Effector memory CD8-positive, alpha-beta T cell (primary cell): ENCODE results near the gene ZNF695.

Source experiments
- ATAC-seq: fragments of 150-1000 bp; cut with Tn5 transposase; replicated peaks from 2 replicates; pipeline ENCODE4 v1.10.0; 2021; ENCODE audit warnings: mild to moderate bottlenecking, moderate library complexity
- DNase-seq, 3 experiments: peaks; one replicate each; pipeline ENCODE4 v3.0.0; 2021
- H3K27ac Mint-ChIP-seq, 2 donors: one replicate each; pipeline ENCODE4 v1.8.0; 2022; ENCODE audit warnings: mild to moderate bottlenecking in 2 of 2, mixed read lengths in 2 of 2, moderate library complexity in 2 of 2
- H3K27me3 Mint-ChIP-seq, 2 donors: one replicate each; pipeline ENCODE4 v1.8.0; 2022; ENCODE audit warnings: mixed read lengths in 2 of 2
- H3K36me3 Mint-ChIP-seq: one replicate; pipeline ENCODE4 v1.8.0; 2022; ENCODE audit warnings: mild to moderate bottlenecking, moderate library complexity, mixed read lengths; ENCODE audit not compliant: insufficient read depth
- H3K4me1 Mint-ChIP-seq, 2 donors: one replicate each; pipeline ENCODE4 v1.8.0; 2022; ENCODE audit warnings: low read depth in 2 of 2, mixed read lengths in 2 of 2
- H3K4me3 Mint-ChIP-seq, 2 donors: one replicate each; pipeline ENCODE4 v1.8.0; 2022; ENCODE audit warnings: mild to moderate bottlenecking in 2 of 2, mixed read lengths in 2 of 2, moderate library complexity in 2 of 2
- H3K9me3 Mint-ChIP-seq, 2 donors: one replicate each; pipeline ENCODE4 v1.8.0; 2022; ENCODE audit warnings: mixed read lengths in 2 of 2

ZNF695 gene

GRCh38 chr1:246988316-246988715, 19.5 kb downstream of the ZNF695 start:
- H3K9me3 Mint-ChIP-seq: peaks cover 15 to 16% of the 10 kb centered on the region in 2 donors

GRCh38 chr1:246987083-246987690, 20.7 kb downstream of the ZNF695 start:
- no peak for ATAC-seq
- no peak for DNase-seq
- Mint-ChIP-seq H3K36me3 (peaks cover 2% of the 10 kb centered on the region), H3K27me3 (no peaks in the 10 kb centered on the region), H3K9me3 (peaks cover 15 to 16% of the 10 kb centered on the region in 2 donors), H3K4me3 (no peak overlapping the region), H3K27ac (no peak overlapping the region), H3K4me1 (no peaks in the 10 kb centered on the region)

More at GRCh38 chr1:246988316-246988715, 19.5 kb downstream of the ZNF695 start:
- H3K4me3 Mint-ChIP-seq: no peak overlapping the region
- peaks cover 2% of the 10 kb centered on the region for H3K36me3 Mint-ChIP-seq
- H3K27me3 Mint-ChIP-seq: no peaks in the 10 kb centered on the region
- H3K4me1 Mint-ChIP-seq: no peaks in the 10 kb centered on the region
- no peak overlapping the region for H3K27ac Mint-ChIP-seq
- ATAC-seq (no peak), DNase-seq (no peak)

- Mint-ChIP-seq H3K27ac (no peak overlapping the region), H3K4me1 (no peaks in the 10 kb centered on the region), H3K9me3 (no peaks in the 10 kb centered on the region), H3K27me3 (peaks cover 6 to 30% of the 10 kb centered on the region in 2 donors), H3K36me3 (no peaks in the 10 kb centered on the region), H3K4me3 (no peak overlapping the region)
- no peak for DNase-seq
- ATAC-seq: no peak
Measured at GRCh38 chr1:246978785-246979184, 29.1 kb downstream of the ZNF695 start.

- no peaks in the 10 kb centered on the region for H3K9me3 Mint-ChIP-seq
- ATAC-seq (no peak), DNase-seq (no peak)
- H3K27ac Mint-ChIP-seq: no peak overlapping the region
- no peaks in the 10 kb centered on the region for H3K4me1 Mint-ChIP-seq
- peaks cover 6 to 30% of the 10 kb centered on the region in 2 donors for H3K27me3 Mint-ChIP-seq
- no peaks in the 10 kb centered on the region for H3K36me3 Mint-ChIP-seq
- H3K4me3 Mint-ChIP-seq: no peak overlapping the region
Measured at GRCh38 chr1:246978281-246978680, 29.6 kb downstream of the ZNF695 start.

- no peak for DNase-seq
- Mint-ChIP-seq H3K4me3 (no peak overlapping the region), H3K4me1 (peaks cover 0 to 5% of the 10 kb centered on the region in 2 donors), H3K27me3 (peaks cover 4 to 14% of the 10 kb centered on the region in 2 donors), H3K36me3 (no peaks in the 10 kb centered on the region), H3K9me3 (peaks cover 0 to 3% of the 10 kb centered on the region in 2 donors), H3K27ac (no peak overlapping the region)
- ATAC-seq: no peak
Measured at GRCh38 chr1:246971969-246972368, 35.9 kb downstream of the ZNF695 start.

GRCh38 chr1:246971090-246971721, 36.7 kb downstream of the ZNF695 start:
- no peak for ATAC-seq
- H3K4me3 Mint-ChIP-seq: no peak overlapping the region
- H3K4me1 Mint-ChIP-seq: peaks cover 0 to 5% of the 10 kb centered on the region in 2 donors
- peak; percentile 31 to 41 (median 35) for DNase-seq
- H3K36me3 Mint-ChIP-seq: no peaks in the 10 kb centered on the region
- peaks cover 0 to 3% of the 10 kb centered on the region in 2 donors for H3K9me3 Mint-ChIP-seq
- peaks cover 0 to 6% of the 10 kb centered on the region in 2 donors for H3K27me3 Mint-ChIP-seq
- no peak overlapping the region for H3K27ac Mint-ChIP-seq

GRCh38 chr1:246969621-246970020, 38.2 kb downstream of the ZNF695 start:
- Mint-ChIP-seq H3K27ac (no peak overlapping the region), H3K4me3 (no peak overlapping the region), H3K9me3 (peaks cover 0 to 3% of the 10 kb centered on the region in 2 donors), H3K36me3 (no peaks in the 10 kb centered on the region), H3K27me3 (no peaks in the 10 kb centered on the region), H3K4me1 (peaks cover 0 to 5% of the 10 kb centered on the region in 2 donors)
- DNase-seq (no peak), ATAC-seq (no peak)

- Mint-ChIP-seq H3K4me3 (no peak overlapping the region), H3K36me3 (no peaks in the 10 kb centered on the region), H3K9me3 (peaks cover 0 to 3% of the 10 kb centered on the region in 2 donors), H3K27ac (no peak overlapping the region), H3K27me3 (peaks cover 0 to 10% of the 10 kb centered on the region in 2 donors), H3K4me1 (peaks cover 0 to 5% of the 10 kb centered on the region in 2 donors)
- no peak for ATAC-seq
- no peak for DNase-seq
Measured at GRCh38 chr1:246966502-246966901, 41.4 kb downstream of the ZNF695 start.

GRCh38 chr1:246959944-246960693, 47.7 kb downstream of the ZNF695 start:
- H3K27me3 Mint-ChIP-seq: peaks cover 0 to 10% of the 10 kb centered on the region in 2 donors
- no peak for DNase-seq
- peak; percentile 35 for ATAC-seq
- H3K4me1 Mint-ChIP-seq: no peaks in the 10 kb centered on the region
- H3K27ac Mint-ChIP-seq: peak overlapping the region in 1 of 2 donors; percentile 35
- no peaks in the 10 kb centered on the region for H3K9me3 Mint-ChIP-seq
- no peaks in the 10 kb centered on the region for H3K36me3 Mint-ChIP-seq
- no peak overlapping the region for H3K4me3 Mint-ChIP-seq

GRCh38 chr1:246954126-246954525, 53.7 kb downstream of the ZNF695 start:
- Mint-ChIP-seq H3K36me3 (no peaks in the 10 kb centered on the region), H3K9me3 (no peaks in the 10 kb centered on the region), H3K27me3 (no peaks in the 10 kb centered on the region), H3K4me3 (no peak overlapping the region), H3K4me1 (no peaks in the 10 kb centered on the region), H3K27ac (no peak overlapping the region)
- ATAC-seq (no peak), DNase-seq (no peak)

- Mint-ChIP-seq H3K27me3 (no peaks in the 10 kb centered on the region), H3K4me3 (no peak overlapping the region), H3K36me3 (no peaks in the 10 kb centered on the region), H3K27ac (no peak overlapping the region), H3K4me1 (no peaks in the 10 kb centered on the region), H3K9me3 (no peaks in the 10 kb centered on the region)
- ATAC-seq: no peak
- no peak for DNase-seq
Measured at GRCh38 chr1:246951413-246951812, 56.4 kb downstream of the ZNF695 start.

GRCh38 chr1:246949956-246950355, 57.9 kb downstream of the ZNF695 start:
- Mint-ChIP-seq H3K27ac (no peak overlapping the region), H3K9me3 (no peaks in the 10 kb centered on the region), H3K4me1 (no peaks in the 10 kb centered on the region), H3K4me3 (no peak overlapping the region), H3K36me3 (no peaks in the 10 kb centered on the region), H3K27me3 (no peaks in the 10 kb centered on the region)
- DNase-seq: no peak
- ATAC-seq: no peak

- Mint-ChIP-seq H3K27ac (no peak overlapping the region), H3K4me1 (no peaks in the 10 kb centered on the region), H3K4me3 (no peak overlapping the region), H3K9me3 (no peaks in the 10 kb centered on the region), H3K36me3 (no peaks in the 10 kb centered on the region), H3K27me3 (no peaks in the 10 kb centered on the region)
- no peak for DNase-seq
- no peak for ATAC-seq
Measured at GRCh38 chr1:246947255-246947654, 60.6 kb downstream of the ZNF695 start.

- H3K27me3 Mint-ChIP-seq: no peaks in the 10 kb centered on the region
- H3K27ac Mint-ChIP-seq: no peak overlapping the region
- H3K36me3 Mint-ChIP-seq: no peaks in the 10 kb centered on the region
- no peaks in the 10 kb centered on the region for H3K4me1 Mint-ChIP-seq
- H3K4me3 Mint-ChIP-seq: no peak overlapping the region
- no peaks in the 10 kb centered on the region for H3K9me3 Mint-ChIP-seq
- no peak for ATAC-seq
- DNase-seq: no peak
Measured at GRCh38 chr1:246946366-246946765, 61.5 kb downstream of the ZNF695 start.
